IPS-NIHi7 (cell line): ENCODE measurements around the gene SCN4A.

Source experiments
- DNase-seq: peaks from one replicate; pipeline ENCODE4 v3.0.0; 2012; ENCODE audit warnings: mixed read lengths; ENCODE audit errors: extremely low spot score

SCN4A gene

DNA sequence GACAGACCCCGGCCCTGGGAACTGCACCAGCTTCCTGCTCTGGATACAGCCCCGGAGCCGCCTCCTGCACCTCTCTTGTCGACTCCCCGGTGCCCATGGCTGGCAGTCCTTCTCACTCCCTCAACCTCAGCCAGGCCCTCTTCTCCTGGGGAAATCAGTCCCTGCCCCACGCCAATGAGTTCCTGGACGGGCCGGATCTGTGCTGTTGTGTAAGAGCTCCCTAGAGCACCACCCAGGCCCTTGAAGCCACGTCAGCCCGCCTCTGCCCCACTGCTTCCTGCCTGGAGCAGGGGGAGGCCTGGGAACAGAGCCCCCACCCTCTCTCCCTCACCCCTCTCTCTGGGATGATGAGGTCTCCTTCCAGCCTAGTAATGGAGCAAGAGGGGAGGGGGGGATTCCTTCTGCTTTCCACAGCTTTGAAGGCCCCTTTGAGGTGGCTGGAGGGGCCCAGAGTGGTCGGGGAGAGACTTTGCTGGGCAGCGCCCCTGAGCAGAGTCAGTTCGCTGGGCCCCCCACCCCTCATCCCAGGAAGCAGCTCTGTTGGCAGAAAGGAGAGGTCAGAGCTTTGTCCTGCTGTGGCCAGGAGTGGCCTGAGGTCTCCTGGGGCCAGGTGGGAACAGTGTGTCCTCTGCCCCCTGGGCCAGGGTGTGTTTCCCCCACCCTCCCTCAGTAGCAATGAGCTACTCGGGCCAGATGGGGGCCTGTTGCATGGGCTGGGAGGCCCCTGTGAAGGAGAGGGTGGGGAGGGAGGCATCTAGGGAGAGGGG, 29.2 kb upstream of the SCN4A start:
- DNase-seq, result no peak

DNA sequence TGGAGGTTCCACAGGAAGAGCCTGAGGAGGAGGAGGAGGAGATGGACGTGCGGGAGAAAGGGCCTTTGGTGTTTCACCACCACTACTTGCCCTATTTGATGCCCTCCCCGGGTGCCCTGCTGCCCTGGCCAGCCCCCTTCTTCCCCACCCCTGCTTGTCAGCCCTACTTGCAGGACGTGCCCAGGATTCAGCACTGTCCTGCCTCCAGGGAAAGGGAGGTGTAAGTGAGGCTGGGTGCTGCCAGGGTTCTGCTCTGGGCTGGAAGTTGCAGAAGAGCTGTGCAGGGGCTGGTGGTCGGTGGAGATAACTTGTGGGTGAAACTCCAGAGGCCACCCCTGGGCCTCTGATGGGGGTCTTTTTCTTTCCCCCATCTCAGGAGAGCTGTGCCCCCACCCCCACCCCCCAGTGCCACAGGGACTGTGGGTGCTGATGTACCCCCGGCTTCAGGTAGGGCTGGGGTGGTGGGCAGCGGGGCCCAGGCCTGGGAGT, 28.4 kb upstream of the SCN4A start:
- DNase-seq, result no peak

DNA sequence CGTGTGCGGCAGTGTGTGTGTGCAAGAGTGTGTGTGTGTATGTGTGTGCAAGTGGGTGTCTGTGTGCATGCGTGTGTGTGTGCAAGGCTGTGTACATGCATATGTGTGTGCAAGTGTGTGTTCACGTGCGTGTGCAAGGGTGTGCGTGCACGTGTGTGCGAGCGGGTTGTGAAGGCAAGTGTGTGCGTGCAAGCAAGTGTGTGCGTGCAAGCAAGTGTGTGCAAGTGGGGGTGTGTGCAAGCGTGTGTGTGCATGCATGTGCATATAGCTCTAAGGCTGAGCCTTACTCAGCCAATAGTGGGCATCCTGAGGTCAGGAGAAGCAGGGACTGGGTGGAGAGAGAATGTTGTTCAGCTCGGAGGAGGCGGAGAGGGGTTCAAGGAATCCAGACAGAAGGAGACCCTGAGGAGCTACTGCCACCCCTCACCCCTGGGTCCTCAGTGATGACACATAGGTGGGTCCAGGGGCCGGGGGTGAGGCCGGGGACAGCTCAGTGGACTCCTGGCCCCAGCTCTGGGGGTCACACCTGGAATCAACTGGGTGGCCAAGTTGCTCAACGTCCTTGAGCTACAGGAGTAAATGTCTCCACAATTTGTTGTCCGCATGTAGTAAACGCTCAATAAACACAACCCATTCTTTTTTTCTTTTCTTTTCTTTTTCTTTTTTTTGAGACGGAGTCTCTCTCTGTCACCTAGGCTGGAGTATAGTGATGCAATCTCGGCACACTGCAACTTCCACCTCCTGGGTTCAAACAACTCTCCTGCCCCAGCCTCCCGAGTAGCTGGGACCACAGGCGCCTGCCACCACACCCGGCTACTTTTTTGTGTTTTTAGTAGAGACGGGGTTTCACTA, 27.2 kb upstream of the SCN4A start:
- DNase-seq, result no peak

DNA sequence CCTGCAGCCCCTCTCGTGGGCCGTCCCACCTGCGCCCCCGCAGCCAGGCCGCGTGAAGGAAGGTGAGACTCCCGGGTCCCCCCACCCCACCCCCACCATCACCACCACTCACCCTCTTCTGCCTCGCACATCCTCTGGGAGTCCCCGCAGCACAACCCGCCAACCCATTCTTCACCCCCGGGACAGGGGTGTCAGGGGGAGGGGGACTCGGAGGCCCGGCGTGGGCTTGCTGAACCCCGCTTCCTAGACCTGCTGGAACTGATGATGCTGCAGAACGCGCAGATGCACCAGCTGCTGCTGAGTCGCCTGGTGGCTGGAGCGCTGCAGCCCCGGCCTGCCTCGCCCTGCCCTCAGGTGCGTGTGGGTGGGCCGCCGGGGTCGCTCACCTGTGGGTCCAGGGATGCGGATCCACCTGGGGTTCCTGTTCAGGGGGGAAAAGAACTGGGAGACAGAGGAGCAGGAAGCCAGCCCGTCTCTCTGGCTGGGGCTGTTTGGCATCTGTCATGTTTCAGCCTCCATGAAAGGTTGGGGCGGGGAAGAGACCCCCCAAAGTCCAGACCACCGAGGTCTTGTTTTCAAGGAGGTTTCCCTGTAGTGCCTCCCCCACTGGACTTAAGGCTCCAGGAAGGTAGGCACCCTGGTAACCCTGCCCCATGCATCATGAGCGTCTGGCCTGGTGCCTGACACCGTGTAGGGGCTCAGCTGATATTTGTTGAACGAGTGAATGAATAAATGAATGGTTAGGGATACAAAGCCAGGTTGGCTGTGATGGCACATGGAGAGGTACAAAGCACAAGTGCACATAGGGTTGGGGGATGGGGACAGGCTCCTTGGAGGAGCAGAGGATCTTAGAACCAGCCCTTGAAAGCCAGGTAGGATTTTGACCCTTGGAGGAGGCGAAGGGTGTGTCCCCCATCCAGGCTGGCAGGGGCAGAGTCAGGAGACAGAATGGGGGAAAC, 26.3 kb upstream of the SCN4A start:
- DNase-seq, result no peak

DNA sequence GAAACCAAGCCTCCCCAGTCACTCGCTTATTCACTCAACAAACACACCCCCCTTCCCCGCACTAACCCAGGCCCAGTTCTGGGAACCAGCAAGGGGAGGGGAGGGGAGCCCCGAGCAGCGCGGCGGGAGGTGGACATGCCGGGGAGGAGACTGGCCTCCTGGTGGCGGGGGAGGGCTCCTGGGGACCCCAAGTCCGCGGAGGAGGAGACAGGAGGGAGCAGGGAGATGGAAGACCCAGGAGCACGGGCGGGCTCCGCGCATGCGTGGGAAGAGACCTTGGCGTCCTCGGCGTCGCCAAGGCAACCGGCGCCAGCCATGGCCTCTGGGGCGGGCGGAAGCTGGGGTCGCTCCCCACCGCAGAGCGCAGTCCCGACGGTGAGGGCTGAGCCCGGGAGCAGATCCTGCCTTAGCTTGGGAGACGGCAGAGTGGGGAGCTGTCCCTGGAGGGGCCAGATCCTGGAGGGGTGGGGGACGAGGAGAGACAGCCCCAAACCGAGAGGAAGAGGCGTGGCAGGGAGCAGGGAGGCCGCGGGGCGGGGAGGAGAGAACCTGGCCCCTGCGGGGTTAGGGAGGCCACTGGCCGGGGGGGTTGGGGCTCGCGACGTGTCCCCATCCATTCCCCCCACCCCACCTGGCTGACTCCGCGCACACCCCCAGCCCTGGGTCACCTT, 25.5 kb upstream of the SCN4A start, which contains the start of gene PRR29:
TSS of gene PRR29 (plus strand) at position 302 of the 671 bp plus-strand sequence. CDS start at position 316, 14 bp downstream.
- DNase-seq, result peak; percentile 97

DNA sequence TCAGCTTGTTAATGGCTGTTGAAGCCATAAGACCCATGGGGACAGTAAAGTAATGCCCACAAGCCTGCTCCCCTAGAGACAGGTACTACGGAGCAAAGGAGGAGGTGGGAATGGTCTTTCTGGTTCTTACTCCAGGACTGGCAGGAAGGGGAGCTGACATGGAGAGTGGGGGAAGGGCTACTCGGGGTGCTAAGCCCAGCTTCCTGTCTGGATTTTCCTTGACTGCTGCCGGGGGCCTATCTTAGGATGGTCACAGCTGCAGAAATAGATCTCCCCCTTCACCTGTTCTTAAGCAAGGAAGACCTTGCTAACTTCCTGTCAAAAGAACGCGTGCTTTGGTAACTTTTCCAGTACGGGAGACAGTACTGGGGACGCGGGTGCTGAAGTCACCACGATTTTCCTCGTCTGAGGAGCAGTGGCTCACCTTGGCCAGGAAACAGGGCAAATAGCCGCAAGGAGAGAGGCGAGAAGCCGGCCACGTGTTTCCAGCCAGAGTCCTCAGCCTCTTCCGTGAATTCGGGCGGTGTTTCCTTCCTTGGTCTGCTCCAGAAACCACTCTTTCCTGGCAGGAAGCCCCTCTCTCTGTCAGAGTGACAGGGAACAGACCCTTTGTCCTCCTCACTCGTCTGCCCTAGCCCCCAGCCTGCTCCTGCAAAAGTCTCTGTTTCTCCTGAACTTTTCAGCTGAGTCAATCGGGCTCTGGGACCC, 24.8 kb upstream of the SCN4A start:
- DNase-seq, result no peak

DNA sequence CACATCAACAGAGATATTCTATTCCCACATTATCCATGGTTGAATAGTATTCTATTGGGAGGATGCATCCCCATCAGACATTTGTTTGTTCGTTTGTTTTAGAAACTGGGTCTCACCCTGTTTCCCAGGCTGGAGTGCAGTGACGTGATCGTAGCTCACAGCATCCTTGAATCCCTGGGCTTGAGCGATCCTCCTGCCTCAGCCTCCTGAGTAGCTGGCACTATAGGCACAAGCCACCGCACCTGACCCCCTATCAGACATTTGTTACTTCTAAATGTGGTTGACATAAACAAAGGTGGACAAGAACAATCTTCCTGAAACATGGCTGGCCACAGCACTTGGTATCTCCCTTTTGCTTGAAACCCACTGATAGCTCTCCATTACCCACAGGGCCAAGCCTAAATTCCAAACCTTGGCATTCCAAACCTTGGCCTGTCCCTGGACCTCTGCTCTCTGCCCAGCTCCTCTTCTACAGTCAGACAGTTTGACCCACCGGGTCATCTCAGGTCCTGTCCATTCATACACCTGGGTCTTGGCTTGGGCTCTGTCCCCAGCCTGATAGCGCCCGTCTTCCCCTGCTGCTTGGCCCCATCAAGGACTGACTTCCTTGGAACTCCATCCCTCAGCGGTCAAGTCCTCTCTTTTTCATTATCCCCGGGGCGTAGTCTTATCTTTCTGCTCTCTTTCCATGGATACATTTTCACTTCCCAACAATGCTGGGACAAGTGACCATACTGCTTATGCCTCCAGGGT, 23.9 kb upstream of the SCN4A start:
- no peak for DNase-seq

DNA sequence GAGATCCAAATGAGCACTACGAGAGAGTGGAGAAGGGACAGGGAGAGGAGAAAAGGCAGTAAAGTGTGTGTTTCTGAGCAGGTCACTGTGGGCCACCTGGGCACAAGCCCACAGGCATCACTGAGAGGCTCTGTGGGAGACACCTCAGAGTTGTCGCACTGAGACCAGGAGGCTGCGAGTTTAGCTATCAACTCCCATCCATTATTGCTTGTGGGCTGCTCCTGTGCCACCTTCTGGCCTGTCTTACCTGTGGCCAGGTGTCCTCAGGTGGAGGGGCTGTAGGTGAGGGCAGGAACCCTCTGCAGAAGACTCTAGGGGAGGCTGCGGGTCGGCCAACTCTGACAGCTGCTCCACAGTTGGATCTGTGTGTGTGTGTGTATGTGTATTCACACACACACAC, 22.9 kb upstream of the SCN4A start:
- no peak for DNase-seq

DNA sequence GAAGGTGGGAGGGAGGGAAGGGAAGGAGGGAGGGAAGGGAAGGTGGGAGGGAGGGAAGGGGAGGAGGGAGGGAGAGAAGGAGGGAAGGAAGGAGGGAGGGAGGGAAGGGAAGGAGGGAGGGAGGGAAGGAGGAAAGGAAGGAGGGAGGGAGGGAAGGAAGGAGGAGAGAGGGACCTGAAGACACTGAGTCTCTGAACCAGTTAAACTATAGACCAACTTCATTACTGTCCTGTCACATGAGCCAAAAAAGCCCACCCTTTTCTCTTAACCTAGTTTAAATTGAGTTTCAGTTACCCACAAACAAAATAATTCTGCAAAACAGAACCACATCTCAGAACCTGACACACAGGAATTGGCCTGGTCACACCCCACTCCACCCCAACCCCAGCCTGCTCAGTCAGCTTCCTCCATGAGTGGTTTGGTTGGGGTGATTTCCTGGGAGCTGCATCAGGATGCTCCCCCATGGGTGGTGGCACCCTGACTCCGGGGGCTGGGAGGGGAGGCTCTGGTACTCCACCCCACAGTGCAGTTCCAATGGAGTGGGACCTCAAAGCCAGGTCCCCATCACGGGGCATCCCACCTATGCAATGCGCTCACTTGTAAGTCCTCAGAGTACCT, 20.8 kb upstream of the SCN4A start:
- no peak for DNase-seq

DNA sequence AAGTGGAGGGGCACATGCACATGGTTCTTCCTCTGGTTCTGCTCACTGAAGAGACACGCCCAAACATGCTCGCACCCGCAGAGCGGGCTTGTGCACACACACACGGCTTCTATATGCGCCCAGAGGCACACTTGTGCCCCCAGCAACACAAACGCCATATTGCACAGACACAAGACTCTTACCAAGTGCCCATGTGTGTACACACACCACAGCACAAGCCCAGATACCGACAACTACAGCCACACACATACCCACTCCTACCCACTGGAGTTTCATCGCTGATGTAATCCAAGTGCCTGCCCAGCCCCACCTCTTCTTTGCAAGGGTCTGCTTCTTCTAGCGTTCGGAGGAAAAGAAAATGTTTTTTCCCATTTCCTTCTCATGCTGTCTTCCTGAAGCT, 18.9 kb upstream of the SCN4A start:
- no peak for DNase-seq

DNA sequence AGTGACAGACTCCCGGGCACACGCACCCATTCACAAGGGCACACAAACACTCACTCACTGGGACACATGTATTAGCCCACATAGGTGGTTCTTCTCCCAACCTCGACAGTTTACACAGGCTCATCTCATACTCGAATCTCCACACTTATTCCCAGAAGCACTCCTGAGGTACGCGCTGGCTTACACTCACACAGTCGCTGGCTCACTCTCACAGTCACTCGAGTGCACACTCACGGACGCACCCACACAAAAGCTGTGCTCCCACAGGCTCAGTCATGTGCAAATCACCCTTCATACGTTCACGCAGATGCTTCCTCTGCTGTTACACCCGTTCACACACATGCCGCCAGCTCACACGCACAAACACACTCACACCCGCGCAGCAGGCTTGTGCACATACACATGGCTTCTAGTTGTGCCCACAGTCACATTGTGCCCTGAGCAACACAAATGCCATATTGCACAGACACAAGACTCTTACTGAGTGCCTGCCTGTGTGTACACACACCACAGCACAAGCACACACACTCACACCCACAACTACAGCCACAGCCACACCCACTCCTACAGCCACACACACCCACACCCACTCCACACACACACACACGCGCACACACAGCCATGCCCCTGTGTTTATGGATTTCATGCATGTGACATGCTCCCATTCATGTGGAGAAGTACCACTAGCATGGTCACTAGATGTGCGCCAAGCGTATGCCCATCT, 17.1 kb upstream of the SCN4A start:
- no peak for DNase-seq

DNA sequence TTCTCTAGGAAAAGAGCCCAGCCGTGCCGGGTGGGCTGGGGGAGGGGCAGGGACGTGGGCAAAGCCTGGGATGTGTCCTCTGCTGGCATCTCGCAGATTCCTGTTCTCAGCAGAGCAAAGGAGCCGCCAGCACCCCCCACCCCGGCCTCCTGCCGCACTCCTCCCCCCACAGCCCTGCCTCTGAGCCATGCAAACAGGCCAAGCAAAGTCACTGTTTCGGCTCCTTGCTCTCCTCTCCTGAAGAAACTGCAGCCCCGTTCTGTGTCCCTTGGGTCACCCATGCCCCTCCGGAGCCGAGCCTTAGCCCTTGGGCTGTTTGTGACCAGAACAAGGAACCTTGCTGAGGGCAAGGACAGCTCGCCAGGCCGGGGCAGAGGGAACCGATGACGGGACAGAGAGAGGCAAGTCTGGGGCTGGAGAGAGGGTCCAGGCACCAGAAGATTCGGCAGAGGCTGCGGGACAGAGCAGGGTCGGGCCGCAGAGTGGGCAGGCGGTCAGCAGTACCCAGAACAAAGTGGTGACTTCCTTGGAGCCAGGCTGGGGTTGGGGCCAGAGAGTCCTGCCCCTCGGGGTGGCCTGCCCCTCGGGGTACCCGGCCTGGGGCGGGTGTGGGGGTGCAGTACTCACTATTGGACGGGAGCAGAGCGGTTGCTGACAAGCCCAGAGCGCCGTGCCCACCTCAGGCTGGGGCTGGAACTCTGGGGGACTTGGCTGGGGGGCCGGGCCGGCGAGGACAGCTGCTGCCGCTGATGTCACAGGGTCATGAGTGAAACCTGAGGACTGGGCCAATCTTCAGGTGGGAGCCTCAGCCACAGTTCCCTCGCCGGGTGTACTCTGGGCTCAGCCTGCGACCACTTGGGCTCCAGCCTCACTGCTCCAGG, 16.3 kb upstream of the SCN4A start:
- DNase-seq, result no peak

DNA sequence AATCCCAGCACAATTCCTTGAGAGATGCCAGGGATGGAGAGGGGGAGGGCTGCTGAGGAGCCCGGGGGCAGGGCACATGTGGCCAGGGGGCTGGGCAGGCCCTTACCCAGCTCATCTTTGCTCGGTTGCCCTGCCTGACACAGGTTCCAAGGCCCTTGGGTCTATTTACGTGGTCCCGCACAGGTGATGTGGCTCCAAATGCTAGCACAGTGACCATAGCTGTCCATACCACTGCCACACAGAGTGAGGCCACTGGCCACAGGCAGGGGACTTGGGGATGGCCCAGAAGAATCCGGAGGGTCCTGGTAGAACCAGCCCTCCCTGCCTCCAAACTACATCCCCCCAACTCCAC, 15.4 kb upstream of the SCN4A start:
- DNase-seq, result no peak

DNA sequence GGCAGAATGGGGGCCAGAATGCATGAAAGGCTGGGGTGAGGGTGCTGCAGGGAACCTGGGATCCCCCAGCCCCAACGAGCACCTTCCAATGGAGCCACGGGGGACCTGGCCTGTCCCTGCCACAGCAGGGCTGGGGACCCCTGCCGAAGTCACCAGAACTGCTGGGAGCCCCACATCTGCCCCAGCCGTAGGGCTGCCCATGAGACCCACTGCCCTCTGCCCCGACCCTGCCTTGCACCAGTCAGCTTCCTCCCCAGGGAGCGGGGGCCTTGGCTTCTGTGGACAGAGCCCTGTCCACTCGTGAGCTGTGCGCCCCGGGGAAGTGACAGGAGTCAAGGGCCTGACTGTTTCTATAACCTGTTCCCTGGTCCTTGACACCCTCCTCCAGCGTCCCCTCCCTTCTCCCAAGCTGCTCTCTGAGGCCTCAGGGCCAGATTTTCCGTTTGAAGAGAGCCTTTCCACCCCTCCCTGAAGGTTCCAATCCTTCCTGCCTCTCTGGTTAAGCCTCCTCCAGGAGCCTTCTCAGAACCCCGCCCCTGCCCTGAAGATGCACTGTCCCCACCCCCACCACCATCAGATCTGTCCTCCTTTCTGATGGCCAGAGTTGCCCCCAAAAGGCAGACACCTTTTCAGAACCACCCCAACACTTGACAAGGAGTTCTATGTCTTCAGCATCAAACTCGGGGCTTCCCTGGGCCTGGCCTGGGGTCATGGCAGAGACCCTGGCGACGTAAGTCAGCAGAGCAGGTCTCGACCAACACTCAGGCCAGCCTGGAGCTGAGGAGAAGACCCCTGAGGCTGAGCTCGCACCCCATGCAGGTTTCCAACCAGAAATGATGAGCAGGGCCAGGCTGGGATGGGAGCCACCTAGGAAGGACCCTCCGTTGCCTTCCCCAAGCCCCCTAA, 14.8 kb upstream of the SCN4A start:
- no peak for DNase-seq

DNA sequence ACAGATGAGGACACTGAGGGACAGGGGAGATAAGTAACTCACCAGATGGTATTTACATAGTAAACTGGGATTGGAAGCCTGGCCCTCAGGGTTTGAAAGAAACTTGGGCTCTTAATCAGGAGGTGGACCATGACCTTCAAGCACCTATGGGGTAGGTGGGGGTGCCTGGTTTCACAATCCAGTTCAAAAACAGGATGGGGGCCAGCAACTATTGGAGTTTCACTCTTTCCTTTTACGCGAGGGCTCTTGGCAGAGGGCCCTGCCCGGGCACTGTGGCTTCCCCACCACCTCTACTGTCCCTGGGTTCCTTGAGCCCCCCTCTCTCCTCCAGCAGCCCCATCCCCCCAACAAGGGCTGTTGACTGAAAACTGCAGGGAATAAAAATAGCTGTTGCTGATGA, 14.1 kb upstream of the SCN4A start:
- DNase-seq, result no peak

DNA sequence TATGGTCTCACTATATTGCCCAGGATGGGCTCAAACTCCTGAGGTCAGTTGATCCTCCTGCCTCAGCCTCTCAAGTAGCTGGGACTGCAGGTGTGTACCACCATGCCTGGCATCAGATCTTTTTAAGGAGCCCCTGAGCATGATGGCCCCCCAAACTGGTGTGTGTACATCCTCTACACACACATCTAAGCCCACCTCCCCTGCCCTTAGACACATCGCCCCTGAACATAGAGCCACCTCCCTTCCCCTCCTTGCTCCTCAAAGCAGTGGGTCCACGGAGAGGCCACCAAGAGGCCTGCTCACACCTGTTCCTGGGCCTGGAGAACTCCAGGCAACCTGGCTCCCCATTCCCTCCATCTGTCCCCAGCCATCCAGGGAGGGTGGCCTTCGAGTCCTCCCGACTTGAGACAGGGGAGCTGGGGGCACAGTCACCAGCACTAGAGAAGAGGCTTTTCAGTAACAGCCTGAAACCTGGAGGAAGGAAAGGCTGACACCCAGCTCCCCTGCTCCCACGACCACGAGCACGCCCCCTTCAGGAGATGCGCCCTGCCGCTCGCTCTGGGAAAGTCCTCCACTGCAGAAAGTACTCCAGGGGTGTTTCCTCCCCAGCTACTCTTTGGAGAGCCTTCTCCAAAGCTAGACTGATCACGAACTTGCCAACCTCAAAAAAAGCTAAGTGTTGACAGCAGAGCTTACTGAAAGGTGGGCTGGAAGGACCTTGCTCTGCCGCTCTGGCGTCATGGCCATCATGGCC, 12.8 kb upstream of the SCN4A start:
- DNase-seq, result no peak
